Measurements from ENCODE around the gene SOCS3.

DNA sequence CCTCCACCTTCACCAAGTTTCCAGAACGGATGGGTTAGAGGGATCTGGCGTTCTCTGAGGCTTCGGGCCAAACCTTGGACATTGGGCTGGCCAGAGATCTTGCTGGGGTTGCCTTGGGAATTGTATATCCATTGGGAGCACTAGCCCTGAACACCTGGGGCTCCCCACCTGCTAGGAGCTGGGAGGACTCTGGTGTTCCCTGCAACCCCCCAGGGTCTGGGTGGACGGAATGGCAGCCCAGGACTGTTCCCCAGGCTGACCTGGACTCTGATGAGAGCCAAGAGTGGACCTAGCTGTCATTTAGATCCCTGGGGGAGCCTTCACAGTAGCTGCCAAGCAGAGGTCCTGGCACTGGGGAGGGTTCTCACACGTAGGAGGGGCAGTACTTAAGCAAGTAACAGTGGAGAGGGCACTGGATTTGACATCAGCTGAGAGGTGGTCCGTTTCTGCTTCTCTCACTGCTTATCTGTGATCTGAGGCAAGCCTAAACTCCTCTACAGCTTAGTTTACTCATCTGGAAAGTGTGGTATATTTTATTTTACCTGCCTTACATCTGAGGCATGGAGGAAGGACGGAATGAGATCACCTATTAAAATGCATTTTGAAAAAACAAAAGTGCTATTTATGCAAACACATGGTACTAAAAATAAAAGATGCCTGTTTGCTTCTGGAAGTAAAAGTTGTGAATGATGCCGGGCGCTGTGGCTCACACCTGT is 11.7 kb downstream of the SOCS3 start:
- TF ChIP-seq EZH2 (IDR thresholded peaks at IDR 0.05; ENCODE audit: low read length, unreplicated experiment): no peak
- TF ChIP-seq, protein P1, sequence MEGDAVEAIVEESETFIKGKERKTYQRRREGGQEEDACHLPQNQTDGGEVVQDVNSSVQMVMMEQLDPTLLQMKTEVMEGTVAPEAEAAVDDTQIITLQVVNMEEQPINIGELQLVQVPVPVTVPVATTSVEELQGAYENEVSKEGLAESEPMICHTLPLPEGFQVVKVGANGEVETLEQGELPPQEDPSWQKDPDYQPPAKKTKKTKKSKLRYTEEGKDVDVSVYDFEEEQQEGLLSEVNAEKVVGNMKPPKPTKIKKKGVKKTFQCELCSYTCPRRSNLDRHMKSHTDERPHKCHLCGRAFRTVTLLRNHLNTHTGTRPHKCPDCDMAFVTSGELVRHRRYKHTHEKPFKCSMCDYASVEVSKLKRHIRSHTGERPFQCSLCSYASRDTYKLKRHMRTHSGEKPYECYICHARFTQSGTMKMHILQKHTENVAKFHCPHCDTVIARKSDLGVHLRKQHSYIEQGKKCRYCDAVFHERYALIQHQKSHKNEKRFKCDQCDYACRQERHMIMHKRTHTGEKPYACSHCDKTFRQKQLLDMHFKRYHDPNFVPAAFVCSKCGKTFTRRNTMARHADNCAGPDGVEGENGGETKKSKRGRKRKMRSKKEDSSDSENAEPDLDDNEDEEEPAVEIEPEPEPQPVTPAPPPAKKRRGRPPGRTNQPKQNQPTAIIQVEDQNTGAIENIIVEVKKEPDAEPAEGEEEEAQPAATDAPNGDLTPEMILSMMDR (conservative IDR thresholded peaks at IDR 0.05; ENCODE audit: low read depth, low read length): no peak
- TF ChIP-seq EZH2phosphoT487 (IDR thresholded peaks at IDR 0.05; ENCODE audit: borderline replicate concordance, low read length): no peak

Data from PC-3 (cell line).